SU-DHL-6 (cell line): ENCODE results near the gene OLR1.

ENCODE experiments used
- CTCF ChIP-seq: fragments of 200-600 bp; sonication (generic); IDR thresholded peaks from one replicate; pipeline ENCODE4 v1.5.1; 2017; ENCODE audit warnings: antibody characterized with exemption, mild to moderate bottlenecking, low read length, moderate library complexity; ENCODE audit not compliant: insufficient read depth, poor library complexity, severe bottlenecking
- EZH2phosphoT487 ChIP-seq: fragments of 200-600 bp; sonication (generic), shearing (Covaris generic); conservative IDR thresholded peaks from 2 replicates; pipeline ENCODE4 v1.6.1; 2018; ENCODE audit warnings: mild to moderate bottlenecking, antibody characterized with exemption, low read length, moderate library complexity, mixed read lengths

- TF ChIP-seq EZH2phosphoT487 (no peak), CTCF (no peak)
Observed at GRCh38 chr12:10165421-10165820, 6.5 kb downstream of the OLR1 start.
